Keratinocyte (primary cell): ENCODE results near the gene GLT1D1. TPM values are rescaled to one million over a fixed set of nuclear protein-coding genes. Genes with fewer than 3 reads are reported as not detected.

Source experiments
- DNase-seq: peaks from one replicate; pipeline ENCODE4 v3.0.0-alpha.2; 2011; ENCODE audit warnings: low read depth, missing footprints, low spot score
- FAIRE-seq: peaks from 2 replicates; lab custom pipeline; 2011; peaks lifted over from hg19 to GRCh38; lab: Jason Lieb, UNC
- H2AFZ ChIP-seq: 2 replicates; pipeline ENCODE4 v1.6.0; 2012; ENCODE audit warnings: low read length, control low read depth, inconsistent platforms; ENCODE audit not compliant: control insufficient read depth
- H3K27ac ChIP-seq: 2 replicates; pipeline ENCODE4 v1.5.1; 2011; ENCODE audit warnings: low read length; ENCODE audit not compliant: control insufficient read depth, insufficient read depth
- H3K27me3 ChIP-seq: 3 replicates; pipeline ENCODE4 v1.6.0; 2011; ENCODE audit warnings: low read length; ENCODE audit not compliant: control insufficient read depth, insufficient read depth; ENCODE audit errors: extremely low read depth
- H3K36me3 ChIP-seq, 2 experiments: 2 replicates in 1 of 2; 3 replicates in 1 of 2; pipeline ENCODE4 v1.5.1; 2011; ENCODE audit warnings: low read length in 2 of 2, mild to moderate bottlenecking in 1 of 2; ENCODE audit not compliant: control insufficient read depth in 2 of 2, insufficient read depth in 2 of 2; ENCODE audit errors: extremely low read depth in 1 of 2
- H3K4me1 ChIP-seq: 3 replicates; pipeline ENCODE4 v1.5.1; 2011; ENCODE audit warnings: low read length; ENCODE audit not compliant: control insufficient read depth, insufficient read depth; ENCODE audit errors: extremely low read depth
- H3K4me2 ChIP-seq: 3 replicates; pipeline ENCODE4 v1.6.0; 2011; ENCODE audit warnings: low read depth, low read length; ENCODE audit not compliant: control insufficient read depth, insufficient read depth; ENCODE audit errors: extremely low read depth
- H3K4me3 ChIP-seq, 3 experiments: fragments of 200-600 bp in 1 of 3; sonication (generic) in 1 of 3; 2 replicates in 2 of 3; 3 replicates in 1 of 3; pipeline ENCODE4 v1.5.1; 2011 to 2016; ENCODE audit warnings: low read length in 3 of 3, mild to moderate bottlenecking in 3 of 3, control low read depth in 2 of 3, inconsistent platforms in 1 of 3, low read depth in 1 of 3, mixed read lengths in 1 of 3, mixed run types in 1 of 3, moderate library complexity in 1 of 3; ENCODE audit not compliant: control insufficient read depth in 2 of 3, insufficient read depth in 2 of 3; ENCODE audit errors: extremely low read depth in 1 of 3
- H3K79me2 ChIP-seq: 2 replicates; pipeline ENCODE4 v1.6.0; 2012; ENCODE audit warnings: low read length; ENCODE audit not compliant: control insufficient read depth, insufficient read depth
- H3K9ac ChIP-seq: 3 replicates; pipeline ENCODE4 v1.6.0; 2011; ENCODE audit warnings: low read length; ENCODE audit not compliant: control insufficient read depth, insufficient read depth; ENCODE audit errors: extremely low read depth
- H3K9me1 ChIP-seq: 3 replicates; pipeline ENCODE4 v1.6.0; 2011; ENCODE audit warnings: low read length; ENCODE audit not compliant: control insufficient read depth, insufficient read depth; ENCODE audit errors: extremely low read depth
- H3K9me3 ChIP-seq: 2 replicates; pipeline ENCODE4 v1.5.1; 2012; ENCODE audit warnings: low read depth, low read length; ENCODE audit not compliant: control insufficient read depth
- H4K20me1 ChIP-seq: 3 replicates; pipeline ENCODE4 v1.6.0; 2011; ENCODE audit warnings: low read length; ENCODE audit not compliant: control insufficient read depth, insufficient read depth; ENCODE audit errors: extremely low read depth
- EZH2 ChIP-seq: IDR thresholded peaks from one replicate; pipeline ENCODE4 v1.6.1; 2012; ENCODE audit warnings: inconsistent platforms, mild to moderate bottlenecking, low read length, moderate library complexity
- dilution Hi-C: fragments of 300-500 bp; cut with MboI; formaldehyde crosslinking; loops from one replicate; pipeline ENCODE4 v1.7.0; 2020; ENCODE audit warnings: low sequenced_read_pairs; ENCODE audit not compliant: extremely low pct_ligation_motif_present
- polyA plus RNA-seq, 5 experiments: library from polyadenylated mRNA; depleted of rRNA in 3 of 5; stranded (reverse) in 3 of 5; stranded (forward) in 1 of 5; unstranded in 1 of 5; fragments of >200 nt; gene quantifications; 1 replicate in 1 of 5; 2 replicates in 3 of 5; 3 replicates in 1 of 5; pipeline versions ENCODE4 v1.2.1 to v1.2.3, GENCODE V29; 2011 to 2012; ENCODE audit warnings: missing spikeins in 2 of 5, low read depth in 1 of 5, low replicate concordance in 1 of 5
- TF ChIP-seq, protein P1 (sequence below), 3 experiments: IDR thresholded peaks in 1 of 3; conservative IDR thresholded peaks in 1 of 3; optimal IDR thresholded peaks in 1 of 3; 2 replicates in 2 of 3; 3 replicates in 1 of 3; pipeline versions ENCODE3 to v1.5.1; 2011; ENCODE audit warnings: low read length in 3 of 3, mild to moderate bottlenecking in 3 of 3, moderate library complexity in 2 of 3, control low read depth in 1 of 3, inconsistent platforms in 1 of 3; ENCODE audit not compliant: insufficient read depth in 2 of 3; ENCODE audit errors: extremely low read depth in 1 of 3

The GLT1D1 gene
- polyA plus RNA-seq, 1 donor (not counting 4 experiments of a cell fraction or from before 2014, with no cell fraction given), result not detected

DNA sequence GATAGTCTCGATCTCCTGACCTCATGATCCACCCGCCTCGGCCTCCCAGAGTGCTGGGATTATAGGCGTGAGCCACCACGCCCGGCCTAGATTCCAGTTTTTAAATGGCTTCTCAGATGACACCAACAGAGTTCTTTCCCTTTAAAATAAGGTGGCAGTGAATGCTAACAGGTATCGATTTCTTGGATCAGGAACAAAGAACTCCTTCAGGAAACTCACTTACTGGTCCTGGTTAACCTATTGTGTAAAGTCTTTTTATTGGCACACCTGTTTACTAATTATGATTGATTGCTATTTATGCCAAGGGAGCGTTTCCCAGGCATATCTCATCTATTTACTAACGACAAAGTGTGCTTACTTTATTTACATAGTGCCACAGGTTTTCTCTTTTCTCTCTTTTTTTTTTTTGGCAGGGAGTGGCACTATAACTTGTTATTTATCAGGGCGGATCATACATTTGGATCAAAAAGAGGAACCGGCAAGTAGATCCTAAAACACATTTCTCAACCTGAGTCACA is 89.7 kb downstream of the GLT1D1 start:
- Histone ChIP-seq H3K27me3 (no peaks in the 10 kb centered on the region), H3K9me1 (no peaks in the 10 kb centered on the region), H2AFZ (no peak overlapping the region), H3K9me3 (no peaks in the 10 kb centered on the region), H3K4me2 (no peak overlapping the region), H4K20me1 (no peaks in the 10 kb centered on the region), H3K27ac (no peak overlapping the region), H3K4me1 (no peaks in the 10 kb centered on the region), H3K79me2 (no peaks in the 10 kb centered on the region), H3K4me3 (no peak overlapping the region), H3K36me3 (no peaks in the 10 kb centered on the region), H3K9ac (no peak overlapping the region)
- dilution Hi-C loops, result no loop called here
- FAIRE-seq (no peak), DNase-seq (no peak)
- no peak for TF ChIP-seq EZH2
- TF ChIP-seq, protein P1, sequence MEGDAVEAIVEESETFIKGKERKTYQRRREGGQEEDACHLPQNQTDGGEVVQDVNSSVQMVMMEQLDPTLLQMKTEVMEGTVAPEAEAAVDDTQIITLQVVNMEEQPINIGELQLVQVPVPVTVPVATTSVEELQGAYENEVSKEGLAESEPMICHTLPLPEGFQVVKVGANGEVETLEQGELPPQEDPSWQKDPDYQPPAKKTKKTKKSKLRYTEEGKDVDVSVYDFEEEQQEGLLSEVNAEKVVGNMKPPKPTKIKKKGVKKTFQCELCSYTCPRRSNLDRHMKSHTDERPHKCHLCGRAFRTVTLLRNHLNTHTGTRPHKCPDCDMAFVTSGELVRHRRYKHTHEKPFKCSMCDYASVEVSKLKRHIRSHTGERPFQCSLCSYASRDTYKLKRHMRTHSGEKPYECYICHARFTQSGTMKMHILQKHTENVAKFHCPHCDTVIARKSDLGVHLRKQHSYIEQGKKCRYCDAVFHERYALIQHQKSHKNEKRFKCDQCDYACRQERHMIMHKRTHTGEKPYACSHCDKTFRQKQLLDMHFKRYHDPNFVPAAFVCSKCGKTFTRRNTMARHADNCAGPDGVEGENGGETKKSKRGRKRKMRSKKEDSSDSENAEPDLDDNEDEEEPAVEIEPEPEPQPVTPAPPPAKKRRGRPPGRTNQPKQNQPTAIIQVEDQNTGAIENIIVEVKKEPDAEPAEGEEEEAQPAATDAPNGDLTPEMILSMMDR (optimal IDR thresholded peaks at IDR 0.05 in 1 of 3, IDR thresholded peaks at IDR 0.05 in 1 of 3, conservative IDR thresholded peaks at IDR 0.05 in 1 of 3; ENCODE audit: extremely low read depth in 1 of 3, insufficient read depth in 2 of 3, low read length in 3 of 3), result no peak

DNA sequence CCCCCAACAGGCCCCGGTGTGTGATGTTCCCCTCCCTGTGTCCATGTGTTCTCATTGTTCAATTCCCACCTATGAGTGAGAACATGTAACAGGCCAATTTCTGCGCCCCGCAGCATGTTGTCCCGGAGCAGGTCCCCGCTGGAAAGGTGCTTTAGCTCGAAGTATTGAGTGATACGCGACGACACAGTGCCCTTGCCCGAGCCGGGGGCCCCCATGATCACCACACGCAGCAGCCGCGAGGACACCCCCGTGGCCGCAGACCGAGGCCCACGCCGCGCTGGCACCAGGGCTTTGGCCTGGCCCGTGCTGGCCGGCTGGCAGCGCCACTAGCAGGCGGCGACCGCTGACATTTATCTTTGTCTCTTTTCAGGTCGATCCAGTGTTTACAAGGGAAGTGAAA is 91.7 kb downstream of the GLT1D1 start:
- H4K20me1 ChIP-seq, result no peaks in the 10 kb centered on the region
- no peak for FAIRE-seq
- no peak overlapping the region for H3K9ac ChIP-seq
- H3K36me3 ChIP-seq, result no peaks in the 10 kb centered on the region
- H3K4me3 ChIP-seq, result no peak overlapping the region
- TF ChIP-seq, protein P1 (optimal IDR thresholded peaks at IDR 0.05 in 1 of 3, IDR thresholded peaks at IDR 0.05 in 1 of 3, conservative IDR thresholded peaks at IDR 0.05 in 1 of 3; ENCODE audit: extremely low read depth in 1 of 3, insufficient read depth in 2 of 3, low read length in 3 of 3), result no peak
- TF ChIP-seq EZH2, result no peak
- H2AFZ ChIP-seq, result no peak overlapping the region
- no peak for DNase-seq
- H3K4me2 ChIP-seq, result no peak overlapping the region
- H3K4me1 ChIP-seq, result no peaks in the 10 kb centered on the region
- peaks cover 2% of the 10 kb centered on the region for H3K9me3 ChIP-seq
- no peak overlapping the region for H3K27ac ChIP-seq
- no peaks in the 10 kb centered on the region for H3K9me1 ChIP-seq
- H3K79me2 ChIP-seq, result no peaks in the 10 kb centered on the region
- no peaks in the 10 kb centered on the region for H3K27me3 ChIP-seq
- dilution Hi-C loops, result no loop called here
